Epithelial cell of esophagus (primary cell): ENCODE results near the gene MBOAT1.
A peak's percentile ranks its signal among the peaks of the same experiment; 100 is the strongest.

Source experiments
- DNase-seq: peaks from one replicate; pipeline ENCODE4 v3.0.0; 2010; ENCODE audit warnings: low read depth
- H3K4me3 ChIP-seq: 2 replicates; pipeline ENCODE4 v1.5.1; 2011; ENCODE audit warnings: mild to moderate bottlenecking, low read length, control low read depth
- TF ChIP-seq, protein P1 (sequence below): IDR thresholded peaks from 2 replicates; pipeline ENCODE4 v1.5.1; 2011; ENCODE audit warnings: low read depth, mild to moderate bottlenecking, low read length, control low read depth, inconsistent platforms; ENCODE audit not compliant: insufficient read depth; ENCODE audit errors: missing control alignments

The MBOAT1 gene

DNA sequence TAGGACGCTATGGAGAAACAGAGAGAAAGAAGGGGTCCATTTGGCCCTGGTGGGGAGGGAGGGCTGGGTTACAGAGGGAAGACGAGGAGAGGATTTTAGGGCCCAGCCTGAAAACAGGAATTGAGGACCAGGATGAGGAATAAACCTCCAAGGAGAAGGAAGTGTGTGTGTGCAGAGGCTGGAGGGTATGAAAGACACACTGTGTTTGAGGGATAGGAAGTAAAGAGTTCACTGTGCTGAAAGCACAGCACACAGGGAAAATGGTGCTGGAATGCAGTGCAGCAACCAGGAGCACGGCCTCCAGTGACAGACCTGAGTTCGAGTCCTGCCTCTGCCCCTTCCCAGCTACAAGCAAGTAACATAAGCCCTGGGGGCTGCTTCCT lies 7.8 kb downstream of the MBOAT1 start:
- no peak overlapping the region for H3K4me3 ChIP-seq
- DNase-seq, result no peak
- TF ChIP-seq, protein P1, sequence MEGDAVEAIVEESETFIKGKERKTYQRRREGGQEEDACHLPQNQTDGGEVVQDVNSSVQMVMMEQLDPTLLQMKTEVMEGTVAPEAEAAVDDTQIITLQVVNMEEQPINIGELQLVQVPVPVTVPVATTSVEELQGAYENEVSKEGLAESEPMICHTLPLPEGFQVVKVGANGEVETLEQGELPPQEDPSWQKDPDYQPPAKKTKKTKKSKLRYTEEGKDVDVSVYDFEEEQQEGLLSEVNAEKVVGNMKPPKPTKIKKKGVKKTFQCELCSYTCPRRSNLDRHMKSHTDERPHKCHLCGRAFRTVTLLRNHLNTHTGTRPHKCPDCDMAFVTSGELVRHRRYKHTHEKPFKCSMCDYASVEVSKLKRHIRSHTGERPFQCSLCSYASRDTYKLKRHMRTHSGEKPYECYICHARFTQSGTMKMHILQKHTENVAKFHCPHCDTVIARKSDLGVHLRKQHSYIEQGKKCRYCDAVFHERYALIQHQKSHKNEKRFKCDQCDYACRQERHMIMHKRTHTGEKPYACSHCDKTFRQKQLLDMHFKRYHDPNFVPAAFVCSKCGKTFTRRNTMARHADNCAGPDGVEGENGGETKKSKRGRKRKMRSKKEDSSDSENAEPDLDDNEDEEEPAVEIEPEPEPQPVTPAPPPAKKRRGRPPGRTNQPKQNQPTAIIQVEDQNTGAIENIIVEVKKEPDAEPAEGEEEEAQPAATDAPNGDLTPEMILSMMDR, result no peak

DNA sequence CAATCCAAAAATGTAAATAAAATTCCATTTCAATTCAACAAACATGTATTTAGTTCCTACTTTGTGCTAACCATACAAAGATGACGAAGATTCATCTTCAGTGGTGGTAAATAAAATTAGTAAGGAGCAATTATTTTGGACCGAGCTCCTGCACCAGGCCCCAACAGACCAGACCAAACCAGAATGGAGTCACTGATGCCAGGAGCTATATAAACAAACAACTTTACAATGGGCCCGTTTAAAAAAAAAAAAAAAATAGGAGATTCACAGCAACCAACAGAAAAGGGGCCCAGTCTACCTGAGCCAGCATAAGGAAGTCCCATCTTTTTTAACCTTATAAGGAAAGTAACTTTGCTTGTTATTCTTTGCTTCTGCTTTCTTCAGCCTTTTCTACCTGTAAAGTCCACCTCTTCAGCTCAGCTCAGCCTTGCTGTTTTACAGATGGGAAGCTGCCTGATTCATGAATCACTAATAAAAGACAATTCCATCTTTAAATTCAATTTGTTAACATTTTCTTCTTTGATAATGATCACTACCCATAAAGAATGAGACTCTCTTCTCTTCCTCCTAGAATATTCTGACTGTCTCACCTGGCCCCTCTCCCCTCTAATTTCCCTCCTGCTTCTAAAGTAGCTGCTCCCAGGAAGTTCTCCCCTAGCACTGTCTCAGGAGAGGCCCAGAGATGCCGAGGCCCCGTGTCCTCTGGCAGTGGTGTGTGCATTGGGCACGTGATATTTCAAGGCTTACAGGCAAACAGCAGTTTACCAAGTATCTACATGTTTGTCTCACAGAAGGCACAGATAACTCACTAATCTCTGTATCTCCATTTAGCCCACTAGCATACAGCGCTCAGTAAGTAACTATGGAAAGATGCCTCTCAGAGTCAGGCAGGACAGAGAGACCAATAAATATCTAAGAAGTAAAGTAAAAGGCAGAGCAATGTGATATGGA lies 8.4 kb downstream of the MBOAT1 start:
- DNase-seq, result peak; percentile 25
- TF ChIP-seq, protein P1, result no peak
- no peak overlapping the region for H3K4me3 ChIP-seq

DNA sequence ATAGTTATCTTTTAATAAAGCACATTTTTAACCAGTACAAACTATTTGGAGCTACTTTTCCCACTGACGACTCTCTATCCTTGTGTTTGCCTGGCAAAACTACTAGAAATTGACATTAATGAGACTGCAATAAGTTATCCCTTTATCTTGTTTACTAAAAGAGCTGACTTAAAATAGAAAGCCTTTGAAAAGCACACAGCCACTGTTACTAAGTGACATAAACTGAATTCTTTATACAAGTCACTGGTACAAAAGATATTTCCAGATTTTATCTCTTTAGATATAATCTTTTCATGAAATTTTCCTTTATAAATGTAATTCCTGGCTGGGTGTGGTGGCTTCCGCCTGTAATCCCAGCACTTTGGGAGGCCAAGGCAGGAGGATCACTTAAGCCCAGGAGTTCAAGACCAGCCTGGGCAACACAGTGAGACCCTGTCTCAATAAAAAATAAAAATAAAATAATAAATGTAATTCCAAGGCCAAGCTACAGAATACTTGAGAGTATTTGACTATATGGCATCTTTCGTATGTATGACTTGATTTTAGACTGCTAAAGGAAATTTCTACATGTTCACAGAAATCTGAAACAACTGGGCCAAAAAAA lies 9.5 kb downstream of the MBOAT1 start:
- no peak for DNase-seq

DNA sequence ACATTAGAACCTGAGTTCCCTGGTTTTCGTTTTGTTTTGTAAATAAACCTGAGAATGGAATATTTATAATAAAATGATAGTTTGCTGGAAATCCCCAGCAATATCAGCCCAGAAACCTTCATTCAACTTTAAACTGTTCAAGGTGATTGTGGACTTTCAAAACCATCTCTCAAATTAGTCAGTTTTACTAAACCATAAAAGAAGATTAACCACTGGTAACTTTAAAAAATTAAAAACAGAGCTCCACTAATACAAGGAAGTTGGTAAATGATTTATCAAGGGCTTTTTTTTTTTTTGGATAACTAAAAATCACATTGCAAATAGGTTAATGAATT lies 10.0 kb downstream of the MBOAT1 start:
- DNase-seq, result no peak
- H3K4me3 ChIP-seq, result no peak overlapping the region
- TF ChIP-seq, protein P1, result no peak

More for the DNA sequence above, 9.5 kb downstream of the MBOAT1 start:
- no peak overlapping the region for H3K4me3 ChIP-seq
- TF ChIP-seq, protein P1, result no peak

DNA sequence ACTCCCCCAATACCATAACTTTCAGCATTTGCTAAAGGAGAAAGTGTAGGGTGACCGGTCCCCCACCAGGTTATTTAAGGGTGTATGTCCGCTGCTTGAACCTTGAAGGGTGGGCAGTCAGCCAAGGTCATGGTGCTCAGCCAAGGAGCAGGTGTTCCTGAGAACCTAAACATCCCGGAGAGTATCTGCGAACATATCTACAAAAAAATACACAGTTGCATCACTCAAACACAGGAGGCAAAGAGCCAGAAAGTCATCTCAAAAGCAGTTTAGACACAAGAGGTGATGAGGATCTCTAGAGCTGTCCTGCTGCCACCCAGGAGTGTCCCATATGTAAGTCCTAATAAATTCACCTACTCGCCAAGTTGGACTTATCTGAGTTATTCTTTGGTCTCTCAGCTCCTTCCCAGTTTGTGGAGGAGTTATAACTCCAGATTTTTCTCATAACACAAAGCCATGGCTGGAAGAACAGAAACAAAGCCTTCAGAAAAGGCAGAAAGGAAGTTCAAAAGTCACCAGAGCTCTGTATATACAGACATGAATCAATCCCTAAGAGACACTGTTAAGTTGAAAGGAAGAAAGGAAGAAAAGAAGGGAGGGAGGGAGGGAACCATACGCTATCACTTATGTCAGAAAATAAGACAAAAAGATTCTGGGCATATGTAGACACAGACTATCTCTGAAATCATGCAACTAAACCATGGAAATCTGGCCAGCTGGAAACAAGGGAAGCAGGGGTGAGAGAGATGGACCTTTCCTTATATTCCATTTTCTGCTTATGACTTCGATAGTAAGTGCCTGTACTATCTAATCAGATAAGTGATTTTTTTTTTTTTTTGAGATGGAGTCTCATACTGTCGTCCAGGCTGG lies 11.3 kb downstream of the MBOAT1 start:
- TF ChIP-seq, protein P1, result no peak
- no peak overlapping the region for H3K4me3 ChIP-seq
- DNase-seq, result no peak

DNA sequence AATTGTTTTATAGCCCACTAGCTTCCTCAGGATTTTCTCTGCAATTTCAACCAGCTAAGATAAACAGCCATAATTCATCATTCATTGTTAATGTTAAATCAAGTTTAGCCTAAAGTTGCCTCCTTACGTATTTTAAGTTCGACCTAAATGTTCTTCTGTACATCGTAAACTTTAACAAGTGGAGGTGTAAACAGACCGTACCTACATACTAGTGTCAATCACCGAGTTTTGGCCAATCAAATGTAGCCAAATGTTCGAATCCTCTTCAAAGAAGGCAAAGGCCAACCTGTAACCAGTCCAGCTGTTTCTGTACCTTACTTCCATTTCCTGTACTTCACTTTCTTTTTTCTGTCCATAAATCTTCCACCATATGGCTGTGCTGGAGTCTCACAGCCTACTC lies 13.5 kb downstream of the MBOAT1 start:
- TF ChIP-seq, protein P1, result no peak
- no peak overlapping the region for H3K4me3 ChIP-seq
- DNase-seq, result no peak
